Muscle of leg (tissue), 11 donors: ENCODE measurements around the gene SPDYE6. TPM values are rescaled to one million over a fixed set of nuclear protein-coding genes. Genes with fewer than 3 reads are reported as not detected.
"Not testable (repeated sequence)": the region's sequence is repeated elsewhere in the genome, so short reads cannot be mapped to it uniquely, and the experiment has no call there.

Source experiments
- DNase-seq: peaks from one replicate; pipeline ENCODE4 v3.0.0; 2013
- H3K27ac ChIP-seq: one replicate; pipeline ENCODE4 v1.5.1; 2013; ENCODE audit warnings: mild to moderate bottlenecking, low read length, control low read depth
- H3K27me3 ChIP-seq: one replicate; pipeline ENCODE4 v1.6.1; 2013; ENCODE audit warnings: low read length; ENCODE audit not compliant: control insufficient read depth, insufficient read depth
- H3K36me3 ChIP-seq: one replicate; pipeline ENCODE4 v1.6.1; 2013; ENCODE audit warnings: low read length; ENCODE audit not compliant: control insufficient read depth, insufficient read depth
- H3K4me1 ChIP-seq: one replicate; pipeline ENCODE4 v1.6.1; 2013; ENCODE audit warnings: low read length; ENCODE audit not compliant: control insufficient read depth, insufficient read depth
- H3K4me3 ChIP-seq: one replicate; pipeline ENCODE4 v1.5.1; 2013; ENCODE audit warnings: low read length, control low read depth
- H3K9me3 ChIP-seq: replicated peaks from 2 replicates; pipeline ENCODE4 v1.6.1; 2013; ENCODE audit warnings: low read depth, low read length; ENCODE audit not compliant: control insufficient read depth
- WGBS: methylation state at CpG from one replicate; pipeline ENCODE4 v1.1.5; 2013; ENCODE audit warnings: missing lambda C conversion rate; ENCODE audit not compliant: insufficient coverage; 5-methylcytosine and 5-hydroxymethylcytosine counted together
- polyA plus RNA-seq, 8 donors: library from polyadenylated mRNA; unstranded; fragments of 120-200 nt; gene quantifications; one replicate each; pipeline versions ENCODE4 v1.2.1 to v1.2.3, GENCODE V29; 2013; ENCODE audit warnings: inconsistent platforms in 1 of 8, low replicate concordance in 1 of 8; ENCODE audit not compliant: insufficient read length in 8 of 8, insufficient read depth in 1 of 8
- total RNA-seq: library from RNA; stranded (reverse); fragments of 120-200 nt; gene quantifications from one replicate; pipeline ENCODE4 v1.2.4, GENCODE V29; 2013

The SPDYE6 gene
- total and polyA plus RNA-seq, 9 donors, result 0.85 to 4.9 (median 2.4) TPM; not detected in 1

DNA sequence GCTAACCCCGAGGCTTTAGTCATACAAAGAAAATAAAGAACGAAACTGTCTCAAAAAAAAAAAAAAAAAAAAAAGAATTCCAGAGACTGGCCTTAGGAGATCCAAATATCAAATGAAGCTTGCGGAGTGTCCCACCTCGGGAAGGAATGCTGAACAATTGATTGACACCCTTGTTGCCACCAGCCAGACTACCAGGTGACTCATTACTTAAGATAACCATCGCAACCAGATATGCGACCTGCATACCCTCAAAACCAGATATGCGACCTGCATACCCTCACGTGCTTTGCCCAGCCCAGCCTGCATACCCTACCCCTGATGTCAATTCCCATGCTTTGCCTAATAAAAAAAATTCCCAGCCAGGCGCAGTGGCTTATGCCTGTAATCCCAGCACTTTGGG is 37.2 kb upstream of the SPDYE6 start:
- Histone ChIP-seq H3K4me3 (no peak overlapping the region), H3K36me3 (peaks cover 17% of the 10 kb centered on the region), H3K27ac (no peak overlapping the region), H3K27me3 (no peaks in the 10 kb centered on the region), H3K4me1 (peaks cover 7% of the 10 kb centered on the region), H3K9me3 (no peaks in the 10 kb centered on the region)
- no peak for DNase-seq
- 90% methylated on average over 6 of the region's 9 CpGs for WGBS

DNA sequence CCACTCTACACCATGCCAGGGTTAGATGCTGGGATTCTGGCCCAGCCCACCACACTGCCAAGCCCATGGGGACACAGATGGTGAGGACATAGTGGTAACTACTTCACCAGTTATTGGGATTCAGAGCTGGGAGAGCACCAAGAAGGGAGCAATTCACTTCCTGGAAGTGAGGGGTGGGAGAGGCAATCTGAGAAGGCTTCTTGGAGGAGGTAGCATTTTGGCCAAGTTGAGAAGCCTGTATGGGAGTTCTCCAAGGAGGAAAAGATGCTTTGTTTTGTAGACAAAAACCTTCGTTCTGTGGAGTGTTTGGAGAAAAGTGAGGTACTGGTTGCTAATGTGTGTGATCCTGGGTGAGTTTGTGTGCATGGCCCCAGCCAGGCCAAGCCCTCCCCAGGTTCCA is 36.1 kb upstream of the SPDYE6 start:
- Histone ChIP-seq H3K27ac (no peak overlapping the region), H3K4me1 (peaks cover 6% of the 10 kb centered on the region), H3K4me3 (no peak overlapping the region), H3K9me3 (no peaks in the 10 kb centered on the region), H3K27me3 (no peaks in the 10 kb centered on the region), H3K36me3 (peaks cover 18% of the 10 kb centered on the region)
- no peak for DNase-seq
- 100% methylated on average over 1 of the region's 1 CpG for WGBS

DNA sequence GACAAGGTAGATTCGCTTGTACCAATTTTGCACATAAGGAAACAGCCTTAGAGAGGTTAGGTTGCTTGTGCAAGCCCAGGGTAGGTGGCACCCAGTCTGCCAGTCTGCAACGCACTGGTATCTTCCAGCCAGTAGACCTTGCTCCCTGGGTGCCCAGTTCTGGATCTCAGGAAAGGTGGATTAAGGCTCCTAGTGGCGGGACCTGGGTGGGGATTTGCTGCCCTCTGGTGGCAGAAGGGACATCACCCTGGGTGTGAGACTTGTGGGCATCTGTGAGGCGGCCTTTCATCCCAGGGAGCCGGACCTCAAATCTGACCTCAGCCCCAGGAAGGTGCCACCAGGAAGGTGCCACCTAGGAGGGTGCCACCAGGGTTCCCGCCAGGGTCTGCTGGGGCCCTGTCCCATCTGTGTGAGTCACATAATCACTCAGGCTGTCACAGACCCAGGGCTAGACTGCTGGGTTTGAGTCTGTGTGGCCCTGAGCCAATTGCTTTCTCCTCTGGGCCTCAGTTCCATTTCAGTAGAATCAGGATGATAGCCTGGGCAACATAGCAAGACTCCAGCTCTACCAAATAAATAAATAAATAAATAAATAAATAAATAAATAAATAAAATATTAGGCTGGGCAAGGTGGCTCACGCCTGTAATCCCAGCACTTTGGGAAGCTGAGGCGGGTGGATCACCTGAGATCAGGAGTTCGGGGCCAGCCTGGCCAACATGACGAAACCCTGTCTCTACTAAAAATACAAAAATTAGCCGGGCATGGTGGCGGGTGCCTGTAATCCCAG is 34.6 kb upstream of the SPDYE6 start:
- Histone ChIP-seq H3K4me1 (no peaks in the 10 kb centered on the region), H3K4me3 (no peak overlapping the region), H3K36me3 (peaks cover 25% of the 10 kb centered on the region), H3K27ac (no peak overlapping the region), H3K9me3 (no peaks in the 10 kb centered on the region), H3K27me3 (no peaks in the 10 kb centered on the region)
- 46% methylated on average over 4 of the region's 12 CpGs for WGBS
- peak; percentile 77 for DNase-seq

DNA sequence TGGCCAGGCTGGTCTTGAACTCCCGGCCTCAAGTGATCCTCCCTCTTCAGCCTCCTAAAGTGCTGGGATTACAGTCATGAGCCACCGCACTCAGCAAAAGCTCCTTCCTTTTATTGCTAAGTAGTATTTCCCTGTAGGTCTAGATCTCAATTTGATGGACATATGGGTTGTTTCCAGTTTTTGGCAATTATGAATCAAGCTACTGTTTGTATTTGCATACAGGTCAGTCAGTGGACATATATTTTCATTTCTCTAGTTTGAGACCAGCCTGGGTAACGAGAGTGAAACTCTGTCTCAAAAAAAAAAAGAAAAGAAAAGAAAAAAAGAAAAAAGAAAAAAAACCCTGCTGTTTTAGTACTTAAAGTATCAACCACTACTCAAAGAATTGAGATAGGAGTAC is 33.6 kb upstream of the SPDYE6 start:
- no CpG with 5 or more reads among the region's 3 CpGs for WGBS
- Histone ChIP-seq H3K36me3 (peaks cover 28% of the 10 kb centered on the region), H3K27ac (no peak overlapping the region), H3K9me3 (no peaks in the 10 kb centered on the region), H3K27me3 (no peaks in the 10 kb centered on the region), H3K4me1 (no peaks in the 10 kb centered on the region), H3K4me3 (no peak overlapping the region)
- no peak for DNase-seq

DNA sequence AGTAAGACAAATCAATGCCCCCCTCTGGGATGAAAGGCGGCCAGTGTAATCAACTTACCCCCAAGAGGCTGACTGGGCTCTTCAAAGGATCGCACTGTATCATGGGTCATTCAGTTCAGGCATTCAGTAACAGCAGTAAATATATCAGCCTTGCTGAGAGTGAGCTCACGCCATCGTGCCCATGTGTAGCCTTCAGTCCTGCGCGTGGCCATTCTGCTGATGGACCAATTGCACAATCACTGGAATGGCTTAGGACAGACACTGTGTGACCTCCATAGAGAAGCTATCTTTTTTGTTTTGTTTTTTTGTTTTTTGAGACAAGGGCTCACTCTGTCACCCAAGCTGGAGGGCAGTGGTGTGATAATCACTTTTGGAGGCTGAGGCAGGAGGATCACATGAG is 30.8 kb upstream of the SPDYE6 start:
- Histone ChIP-seq H3K9me3 (no peaks in the 10 kb centered on the region), H3K36me3 (peaks cover 28% of the 10 kb centered on the region), H3K27ac (no peak overlapping the region), H3K4me3 (no peak overlapping the region), H3K27me3 (no peaks in the 10 kb centered on the region), H3K4me1 (no peaks in the 10 kb centered on the region)
- no peak for DNase-seq
- 88% methylated on average over 2 of the region's 6 CpGs for WGBS

DNA sequence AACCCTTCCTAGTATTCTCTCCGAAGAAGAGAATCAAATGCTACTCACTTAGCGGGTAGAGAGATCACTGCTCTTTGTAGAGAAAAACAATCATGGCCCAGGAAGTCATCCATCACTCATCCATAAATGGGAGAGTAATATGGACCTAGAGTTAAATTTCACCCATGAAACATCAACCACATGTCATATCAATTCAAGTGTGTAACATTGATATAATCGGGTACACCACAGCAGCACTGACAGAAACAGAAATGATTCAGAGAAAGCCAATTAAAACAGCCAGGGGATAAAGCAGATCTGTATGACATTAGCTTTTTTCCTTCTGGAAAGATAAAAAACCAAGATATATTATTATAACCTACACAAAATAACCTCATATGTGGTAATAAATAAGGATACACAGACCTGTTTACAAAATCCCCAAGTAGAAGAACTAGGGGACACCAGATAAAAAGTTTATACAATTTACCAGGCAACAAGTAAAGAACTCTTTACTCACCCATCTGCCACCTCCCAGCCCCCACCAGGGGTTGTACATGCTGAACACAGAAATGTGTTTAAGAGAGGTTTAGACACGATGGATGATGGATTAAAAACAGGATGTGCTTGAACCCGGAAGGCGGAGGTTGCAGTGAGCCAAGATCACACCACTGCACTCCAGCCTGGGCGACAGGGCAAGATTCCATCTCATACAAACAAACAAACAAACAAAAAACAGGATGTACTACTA is 25.6 kb upstream of the SPDYE6 start:
- DNase-seq, H3K4me3 ChIP-seq, H3K9me3 ChIP-seq, H3K27ac ChIP-seq, H3K4me1 ChIP-seq, H3K27me3 ChIP-seq: not testable (repeated sequence)
- no CpG with 5 or more reads among the region's 7 CpGs for WGBS
- H3K36me3 ChIP-seq, result peaks cover 38% of the 10 kb centered on the region

DNA sequence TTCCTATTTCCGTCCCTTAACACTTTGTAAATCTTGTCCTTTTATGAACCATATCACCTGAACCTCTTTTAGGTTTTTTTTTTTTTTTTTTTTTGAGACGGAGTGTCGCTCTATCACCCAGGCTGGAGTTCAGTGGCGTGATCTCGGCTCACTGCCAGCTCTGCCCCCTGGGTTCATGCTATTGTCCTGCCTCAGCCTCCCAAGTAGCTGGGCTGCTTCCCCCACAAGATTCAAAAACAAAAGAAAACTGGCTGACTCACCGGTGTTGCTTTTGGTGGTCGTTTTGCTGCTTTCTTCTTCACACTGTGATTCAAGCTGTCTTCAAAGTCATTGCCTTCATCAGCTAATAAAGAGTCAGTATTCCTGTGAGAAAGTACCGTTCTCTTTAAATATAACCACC is 24.6 kb upstream of the SPDYE6 start:
- not testable (repeated sequence) for H3K4me1 ChIP-seq, H3K27ac ChIP-seq, H3K27me3 ChIP-seq, H3K4me3 ChIP-seq, DNase-seq, H3K9me3 ChIP-seq
- H3K36me3 ChIP-seq, result peaks cover 36% of the 10 kb centered on the region
- WGBS, result 76% methylated on average over 5 of the region's 8 CpGs

DNA sequence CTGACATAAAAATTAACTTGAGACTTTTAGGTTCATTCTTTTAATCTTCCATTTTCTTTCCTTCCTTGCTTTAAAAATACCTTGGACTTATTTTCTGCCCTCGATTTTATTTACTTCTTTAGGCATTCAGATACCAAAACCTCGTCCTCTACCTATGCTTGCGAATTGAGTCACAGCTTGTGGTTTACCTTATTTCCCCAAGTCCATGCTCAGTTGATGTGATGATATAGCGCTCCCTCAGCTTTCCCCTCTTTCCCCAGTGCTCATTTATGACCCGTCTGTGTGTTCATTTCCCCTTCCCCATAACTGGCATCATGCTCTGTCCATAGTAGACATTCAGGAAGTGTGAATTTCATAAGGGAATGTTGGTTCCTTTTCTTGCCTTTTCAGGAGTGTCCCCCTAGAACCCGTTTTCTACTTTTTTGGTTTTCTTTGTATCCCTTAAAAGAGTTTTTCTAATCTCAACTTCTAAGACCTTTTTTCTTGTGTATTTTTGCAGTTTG is 20.8 kb upstream of the SPDYE6 start:
- H3K4me3 ChIP-seq, result no peak overlapping the region
- H3K27ac ChIP-seq, result no peak overlapping the region
- no CpG with 5 or more reads among the region's 6 CpGs for WGBS
- H3K4me1 ChIP-seq, result no peaks in the 10 kb centered on the region
- no peaks in the 10 kb centered on the region for H3K9me3 ChIP-seq
- H3K27me3 ChIP-seq, result no peaks in the 10 kb centered on the region
- peaks cover 27% of the 10 kb centered on the region for H3K36me3 ChIP-seq
- DNase-seq, result no peak

DNA sequence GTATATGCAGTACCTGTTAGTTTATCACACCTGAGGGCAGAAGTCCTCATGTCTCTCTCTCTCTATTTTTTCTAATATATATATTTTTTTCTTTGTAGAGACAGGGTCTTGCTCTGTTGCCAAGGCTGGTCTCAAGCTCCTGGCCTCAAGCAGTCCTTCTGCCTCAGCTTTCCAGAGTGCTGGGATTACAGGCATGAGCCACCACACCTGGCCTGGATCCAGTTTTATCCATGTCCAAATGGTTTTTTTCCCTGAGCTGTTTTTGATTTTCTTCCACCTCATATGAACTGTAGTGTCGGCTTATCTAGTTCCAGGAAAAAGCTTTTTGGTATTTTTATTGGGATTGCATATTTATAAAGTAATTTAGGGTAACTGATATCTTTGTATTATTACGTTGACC is 16.6 kb upstream of the SPDYE6 start:
- H3K27me3 ChIP-seq, H3K36me3 ChIP-seq, H3K27ac ChIP-seq, H3K9me3 ChIP-seq, DNase-seq, H3K4me1 ChIP-seq, H3K4me3 ChIP-seq: not testable (repeated sequence)
- WGBS, result no CpG with 5 or more reads among the region's 2 CpGs

DNA sequence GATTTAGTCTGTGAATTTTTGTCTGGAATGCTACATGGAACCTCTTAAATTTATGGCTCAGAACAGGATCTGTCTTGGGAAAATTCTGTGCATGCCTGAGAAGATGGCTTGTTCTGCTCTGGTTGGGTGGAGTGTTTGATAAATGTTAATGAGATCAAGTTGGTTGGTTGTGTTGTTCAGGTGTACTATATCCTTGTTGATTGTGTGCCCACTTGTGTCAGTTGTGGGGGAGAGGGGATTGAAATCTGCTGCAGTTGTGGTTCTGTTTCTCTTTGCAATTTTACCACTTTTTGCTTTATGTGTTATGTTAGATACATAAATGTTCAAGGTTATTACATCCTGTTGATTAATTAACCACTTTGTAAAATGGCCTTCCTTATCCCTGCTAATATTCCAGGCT is 13.8 kb upstream of the SPDYE6 start:
- H3K4me1 ChIP-seq, DNase-seq, H3K27ac ChIP-seq, H3K27me3 ChIP-seq, H3K36me3 ChIP-seq, H3K9me3 ChIP-seq, H3K4me3 ChIP-seq: not testable (repeated sequence)
